Tibial nerve (tissue), 4 donors: Measurements from ENCODE around the gene SCGB2B2. TPM values are rescaled to one million over a fixed set of nuclear protein-coding genes. Genes with fewer than 3 reads are reported as not detected.

ENCODE experiments used
- DNase-seq, 2 donors: peaks; one replicate each; pipeline ENCODE4 v3.0.0-alpha.2; 2019; ENCODE audit warnings: low spot score in 2 of 2
- H3K27ac ChIP-seq, 4 donors: fragments of 200-600 bp; sonication (generic) in 3 of 4; one replicate each; pipeline ENCODE4 v1.5.1; 2017 to 2019; ENCODE audit warnings: mild to moderate bottlenecking in 1 of 4
- H3K27me3 ChIP-seq, 2 donors: fragments of 200-600 bp; sonication (generic) in 1 of 2; one replicate each; pipeline versions ENCODE4 v1.5.1 to v1.6.0; 2017 to 2019
- H3K36me3 ChIP-seq, 3 donors: fragments of 200-600 bp; sonication (generic); one replicate each; pipeline ENCODE4 v1.5.1; 2018 to 2019
- H3K4me1 ChIP-seq, 4 donors: fragments of 200-600 bp; sonication (generic) in 3 of 4; one replicate each; pipeline ENCODE4 v1.5.1; 2017 to 2019
- H3K4me3 ChIP-seq, 4 donors: fragments of 200-600 bp; sonication (generic) in 3 of 4; one replicate each; pipeline ENCODE4 v1.5.1; 2017 to 2019; ENCODE audit warnings: mild to moderate bottlenecking in 1 of 4, moderate library complexity in 1 of 4
- H3K9me3 ChIP-seq, 4 donors: fragments of 200-600 bp; sonication (generic) in 3 of 4; one replicate each; pipeline ENCODE4 v1.5.1; 2017 to 2019
- EP300 ChIP-seq, 2 donors: sonication (generic); formaldehyde crosslinking; IDR thresholded peaks; one replicate each; pipeline ENCODE4 v1.6.1; 2017; ENCODE audit warnings: antibody characterized with exemption in 2 of 2, mild to moderate bottlenecking in 1 of 2
- POLR2A ChIP-seq, 2 donors: fragments of 450-650 bp; IDR thresholded peaks; one replicate each; pipeline ENCODE4 v1.6.1; 2017; ENCODE audit warnings: antibody characterized with exemption in 2 of 2, mild to moderate bottlenecking in 2 of 2, moderate library complexity in 2 of 2
- WGBS, 2 donors: methylation state at CpG; one replicate each; pipeline ENCODE4 v1.1.5; 2018; 5-methylcytosine and 5-hydroxymethylcytosine counted together
- small RNA-seq: library from RNA; depleted of rRNA; stranded (forward); fragments of <200 nt; gene quantifications from one replicate; pipeline ENCODE3, GENCODE V24; 2016
- total RNA-seq, 4 donors: library from RNA; depleted of rRNA; stranded (reverse); fragments of >200 nt; gene quantifications; one replicate each; pipeline ENCODE4 v1.1.0, GENCODE V29; 2016
- TF ChIP-seq, protein P1 (sequence below), 5 experiments: fragments of 200-600 bp in 3 of 5; fragments of 450-650 bp in 2 of 5; sonication (generic) in 3 of 5; IDR thresholded peaks; one replicate each; pipeline ENCODE4 v1.5.1; 2016 to 2019; ENCODE audit warnings: antibody characterized with exemption in 5 of 5, mild to moderate bottlenecking in 3 of 5, moderate library complexity in 2 of 5

Gene SCGB2B2
- total RNA-seq, 4 donors from 2014 or later: 0.21 to 1.4 (median 0.71) TPM

- Histone ChIP-seq H3K9me3 (peaks cover 0 to 53% (median 4%) of the 10 kb centered on the region in 4 donors), H3K4me3 (no peak overlapping the region), H3K27ac (no peak overlapping the region), H3K36me3 (peaks cover 0 to 34% (median 0%) of the 10 kb centered on the region in 3 donors), H3K27me3 (no peaks in the 10 kb centered on the region), H3K4me1 (no peaks in the 10 kb centered on the region)
- TF ChIP-seq, protein P1, sequence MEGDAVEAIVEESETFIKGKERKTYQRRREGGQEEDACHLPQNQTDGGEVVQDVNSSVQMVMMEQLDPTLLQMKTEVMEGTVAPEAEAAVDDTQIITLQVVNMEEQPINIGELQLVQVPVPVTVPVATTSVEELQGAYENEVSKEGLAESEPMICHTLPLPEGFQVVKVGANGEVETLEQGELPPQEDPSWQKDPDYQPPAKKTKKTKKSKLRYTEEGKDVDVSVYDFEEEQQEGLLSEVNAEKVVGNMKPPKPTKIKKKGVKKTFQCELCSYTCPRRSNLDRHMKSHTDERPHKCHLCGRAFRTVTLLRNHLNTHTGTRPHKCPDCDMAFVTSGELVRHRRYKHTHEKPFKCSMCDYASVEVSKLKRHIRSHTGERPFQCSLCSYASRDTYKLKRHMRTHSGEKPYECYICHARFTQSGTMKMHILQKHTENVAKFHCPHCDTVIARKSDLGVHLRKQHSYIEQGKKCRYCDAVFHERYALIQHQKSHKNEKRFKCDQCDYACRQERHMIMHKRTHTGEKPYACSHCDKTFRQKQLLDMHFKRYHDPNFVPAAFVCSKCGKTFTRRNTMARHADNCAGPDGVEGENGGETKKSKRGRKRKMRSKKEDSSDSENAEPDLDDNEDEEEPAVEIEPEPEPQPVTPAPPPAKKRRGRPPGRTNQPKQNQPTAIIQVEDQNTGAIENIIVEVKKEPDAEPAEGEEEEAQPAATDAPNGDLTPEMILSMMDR (IDR thresholded peaks at IDR 0.05): no peak
- no peak for TF ChIP-seq POLR2A (IDR thresholded peaks at IDR 0.05)
- TF ChIP-seq EP300 (IDR thresholded peaks at IDR 0.05): no peak
- WGBS, 2 donors: 81 to 82% methylated on average over 2 of the region's 2 CpGs
- no peak for DNase-seq
Measured at GRCh38 chr19:34633802-34634201, 43.2 kb downstream of the SCGB2B2 start.

Small RNA genes lying within 50 kb of the gene (small RNA-seq; reads per million reads assigned to genes)
- gene RF00611: not detected

Other genes with a start within 250 kb of the SCGB2B2 start
- 100 to 1,000 TPM in 1 of 4 donors, 10 to 100 TPM in 3; 85.1 to 124 (median 89.6) TPM for gene UBA2, start 248.8 kb downstream of the SCGB2B2 start, total RNA-seq
- 10 to 100 TPM; 18.4 to 55.5 (median 30.4) TPM for gene WTIP, start 195.4 kb downstream of the SCGB2B2 start, total RNA-seq
- 10 to 100 TPM; 27.0 to 47.3 (median 36.4) TPM for gene ZNF302, start 519 bp upstream of the SCGB2B2 start, total RNA-seq
- gene ZNF181, start 57.1 kb upstream of the SCGB2B2 start, total RNA-seq: 10 to 100 TPM; 16.8 to 47.2 (median 27.0) TPM
- gene ZNF599, start 96.1 kb upstream of the SCGB2B2 start, total RNA-seq: 10 to 100 TPM; 10.2 to 13.3 (median 11.1) TPM
- 1 to 10 TPM; 1.2 to 4.3 (median 3.1) TPM for gene ZNF30, start 249.7 kb upstream of the SCGB2B2 start, total RNA-seq